ENCODE measurements around the gene IFI44. TPM values are rescaled to one million over a fixed set of nuclear protein-coding genes. Genes with fewer than 3 reads are reported as not detected.

IFI44 gene
- total and polyA plus RNA-seq, 2 donors (not counting 1 experiment from before 2014, with no cell fraction given): 13.7 to 28.9 TPM

DNA sequence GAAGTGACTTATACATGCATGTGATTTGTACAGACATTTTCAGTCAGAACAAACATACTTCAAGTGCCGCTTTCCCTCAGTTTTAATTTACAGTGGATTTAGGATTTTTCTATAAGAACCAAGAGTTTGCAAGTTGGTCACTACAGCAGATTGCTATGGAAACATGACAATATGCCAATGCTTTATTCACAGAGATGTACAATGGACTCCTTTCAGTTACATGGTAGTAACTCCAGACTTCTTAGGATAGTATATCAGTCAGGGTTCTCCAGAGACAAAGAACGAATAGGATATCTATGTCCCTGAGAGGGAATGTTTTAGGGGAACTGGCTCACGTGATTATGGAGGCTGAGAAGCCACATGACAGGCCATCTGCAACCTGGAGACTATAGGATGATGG lies 27.4 kb downstream of the IFI44 start:
- no peak overlapping the region for H3K4me2 ChIP-seq (ENCODE audit: extremely low read depth, insufficient read depth, low read length)
- no peak overlapping the region for H3K4me3 ChIP-seq (replicated peaks in 1 of 4; ENCODE audit: control extremely low read depth in 1 of 4, insufficient read depth in 1 of 4, low read depth in 3 of 4, low read length in 4 of 4)
- no peak overlapping the region for H3K9ac ChIP-seq (ENCODE audit: insufficient read depth, low read length)
- H3K4me1 ChIP-seq (ENCODE audit: control insufficient read depth, extremely low read depth, insufficient read depth, low read length): no peaks in the 10 kb centered on the region
- H3K79me2 ChIP-seq (ENCODE audit: control insufficient read depth, insufficient read depth, low read length): no peaks in the 10 kb centered on the region
- no peak overlapping the region for H2AFZ ChIP-seq (ENCODE audit: low read length)
- no peak for DNase-seq (ENCODE audit: low read depth in 2 of 2)
- no peaks in the 10 kb centered on the region for H4K20me1 ChIP-seq (ENCODE audit: control insufficient read depth, extremely low read depth, insufficient read depth, low read length)
- TF ChIP-seq EZH2 (IDR thresholded peaks at IDR 0.05; ENCODE audit: low read length, missing control alignments): no peak
- TF ChIP-seq, protein P1, sequence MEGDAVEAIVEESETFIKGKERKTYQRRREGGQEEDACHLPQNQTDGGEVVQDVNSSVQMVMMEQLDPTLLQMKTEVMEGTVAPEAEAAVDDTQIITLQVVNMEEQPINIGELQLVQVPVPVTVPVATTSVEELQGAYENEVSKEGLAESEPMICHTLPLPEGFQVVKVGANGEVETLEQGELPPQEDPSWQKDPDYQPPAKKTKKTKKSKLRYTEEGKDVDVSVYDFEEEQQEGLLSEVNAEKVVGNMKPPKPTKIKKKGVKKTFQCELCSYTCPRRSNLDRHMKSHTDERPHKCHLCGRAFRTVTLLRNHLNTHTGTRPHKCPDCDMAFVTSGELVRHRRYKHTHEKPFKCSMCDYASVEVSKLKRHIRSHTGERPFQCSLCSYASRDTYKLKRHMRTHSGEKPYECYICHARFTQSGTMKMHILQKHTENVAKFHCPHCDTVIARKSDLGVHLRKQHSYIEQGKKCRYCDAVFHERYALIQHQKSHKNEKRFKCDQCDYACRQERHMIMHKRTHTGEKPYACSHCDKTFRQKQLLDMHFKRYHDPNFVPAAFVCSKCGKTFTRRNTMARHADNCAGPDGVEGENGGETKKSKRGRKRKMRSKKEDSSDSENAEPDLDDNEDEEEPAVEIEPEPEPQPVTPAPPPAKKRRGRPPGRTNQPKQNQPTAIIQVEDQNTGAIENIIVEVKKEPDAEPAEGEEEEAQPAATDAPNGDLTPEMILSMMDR (conservative IDR thresholded peaks at IDR 0.05 in 1 of 2, IDR thresholded peaks at IDR 0.05 in 1 of 2; ENCODE audit: low read depth in 1 of 2, low read length in 2 of 2): no peak
- H3K27me3 ChIP-seq (ENCODE audit: control insufficient read depth, insufficient read depth, low read length): no peaks in the 10 kb centered on the region
- H3K9me3 ChIP-seq (ENCODE audit: control insufficient read depth, insufficient read depth, low read depth, low read length): no peaks in the 10 kb centered on the region
- H3K27ac ChIP-seq (ENCODE audit: insufficient read depth, low read length): no peak overlapping the region
- H3K36me3 ChIP-seq (ENCODE audit: control insufficient read depth, insufficient read depth, low read length): no peaks in the 10 kb centered on the region

DNA sequence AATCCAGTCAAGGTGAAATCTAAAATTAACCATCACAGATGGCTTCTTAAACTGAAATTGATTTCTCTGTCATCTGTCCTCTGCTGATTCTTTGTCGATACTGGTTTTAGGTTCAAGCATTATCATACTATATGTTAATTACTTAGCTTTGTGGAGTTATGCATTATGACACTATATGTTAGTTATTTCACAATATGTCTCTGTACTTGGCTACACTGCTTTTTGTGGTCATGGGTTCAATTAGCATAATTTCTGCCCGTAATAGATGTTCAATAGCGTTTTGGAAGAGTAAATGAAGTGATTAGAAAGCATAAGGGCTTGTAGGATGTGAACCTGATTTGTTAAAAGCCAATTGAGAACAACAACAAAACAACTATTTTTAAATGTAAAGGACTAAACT lies 28.2 kb downstream of the IFI44 start:
- Histone ChIP-seq H2AFZ (ENCODE audit: low read length) (peak overlapping the region; percentile 77), H3K79me2 (ENCODE audit: control insufficient read depth, insufficient read depth, low read length) (no peaks in the 10 kb centered on the region), H3K36me3 (ENCODE audit: control insufficient read depth, insufficient read depth, low read length) (no peaks in the 10 kb centered on the region), H4K20me1 (ENCODE audit: control insufficient read depth, extremely low read depth, insufficient read depth, low read length) (no peaks in the 10 kb centered on the region), H3K9me3 (ENCODE audit: control insufficient read depth, insufficient read depth, low read depth, low read length) (no peaks in the 10 kb centered on the region), H3K4me3 (replicated peaks in 1 of 4; ENCODE audit: control extremely low read depth in 1 of 4, insufficient read depth in 1 of 4, low read depth in 3 of 4, low read length in 4 of 4) (no peak overlapping the region), H3K27me3 (ENCODE audit: control insufficient read depth, insufficient read depth, low read length) (no peaks in the 10 kb centered on the region), H3K4me2 (ENCODE audit: extremely low read depth, insufficient read depth, low read length) (no peak overlapping the region), H3K27ac (ENCODE audit: insufficient read depth, low read length) (no peak overlapping the region), H3K4me1 (ENCODE audit: control insufficient read depth, extremely low read depth, insufficient read depth, low read length) (peaks cover 2% of the 10 kb centered on the region), H3K9ac (ENCODE audit: insufficient read depth, low read length) (no peak overlapping the region)
- TF ChIP-seq, protein P1 (conservative IDR thresholded peaks at IDR 0.05 in 1 of 2, IDR thresholded peaks at IDR 0.05 in 1 of 2; ENCODE audit: low read depth in 1 of 2, low read length in 2 of 2): no peak
- no peak for TF ChIP-seq EZH2 (IDR thresholded peaks at IDR 0.05; ENCODE audit: low read length, missing control alignments)
- DNase-seq (ENCODE audit: low read depth in 2 of 2): no peak

DNA sequence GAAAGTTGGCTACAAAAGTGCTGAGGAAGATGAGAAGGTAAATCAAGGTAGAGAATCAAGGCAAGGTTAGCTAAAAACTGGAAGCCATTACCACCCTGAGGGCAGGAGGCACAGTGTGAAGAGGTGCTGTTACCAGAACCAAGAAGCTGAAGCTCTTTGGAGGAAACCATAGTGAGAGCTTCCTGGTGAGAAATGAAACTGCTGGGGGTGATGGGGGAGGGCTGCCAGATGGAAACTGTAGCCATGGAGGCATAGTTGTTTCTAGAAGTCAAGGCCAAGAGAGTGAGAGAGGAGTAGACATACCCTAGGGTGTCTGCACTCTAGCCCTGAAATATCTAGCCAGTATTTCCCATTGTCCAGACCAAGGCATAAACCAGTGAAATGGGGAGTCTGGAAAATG lies 28.7 kb downstream of the IFI44 start:
- peaks cover 2% of the 10 kb centered on the region for H3K4me1 ChIP-seq (ENCODE audit: control insufficient read depth, extremely low read depth, insufficient read depth, low read length)
- H3K27ac ChIP-seq (ENCODE audit: insufficient read depth, low read length): no peak overlapping the region
- no peaks in the 10 kb centered on the region for H3K27me3 ChIP-seq (ENCODE audit: control insufficient read depth, insufficient read depth, low read length)
- H3K9me3 ChIP-seq (ENCODE audit: control insufficient read depth, insufficient read depth, low read depth, low read length): no peaks in the 10 kb centered on the region
- no peak overlapping the region for H3K4me3 ChIP-seq (replicated peaks in 1 of 4; ENCODE audit: control extremely low read depth in 1 of 4, insufficient read depth in 1 of 4, low read depth in 3 of 4, low read length in 4 of 4)
- H3K4me2 ChIP-seq (ENCODE audit: extremely low read depth, insufficient read depth, low read length): peak overlapping the region; percentile 52
- peak in 1 of 2 donors; percentile 11 for DNase-seq (ENCODE audit: low read depth in 2 of 2)
- no peak for TF ChIP-seq EZH2 (IDR thresholded peaks at IDR 0.05; ENCODE audit: low read length, missing control alignments)
- TF ChIP-seq, protein P1 (conservative IDR thresholded peaks at IDR 0.05 in 1 of 2, IDR thresholded peaks at IDR 0.05 in 1 of 2; ENCODE audit: low read depth in 1 of 2, low read length in 2 of 2): no peak
- H3K79me2 ChIP-seq (ENCODE audit: control insufficient read depth, insufficient read depth, low read length): no peaks in the 10 kb centered on the region
- no peaks in the 10 kb centered on the region for H3K36me3 ChIP-seq (ENCODE audit: control insufficient read depth, insufficient read depth, low read length)
- H2AFZ ChIP-seq (ENCODE audit: low read length): peak overlapping the region; percentile 77
- H4K20me1 ChIP-seq (ENCODE audit: control insufficient read depth, extremely low read depth, insufficient read depth, low read length): no peaks in the 10 kb centered on the region
- H3K9ac ChIP-seq (ENCODE audit: insufficient read depth, low read length): no peak overlapping the region
